ENCODE results near the gene ADCY10. TPM values are rescaled to one million over a fixed set of nuclear protein-coding genes. Genes with fewer than 3 reads are reported as not detected.
"Not testable (repeated sequence)": the region's sequence is repeated elsewhere in the genome, so short reads cannot be mapped to it uniquely, and the experiment has no call there.

The ADCY10 gene
- total and polyA plus RNA-seq, 7 experiments from 2014 or later: 0.19 to 1.3 (median 0.43) TPM; not detected in 2

- intact Hi-C loops (cut with micrococcal nuclease); H3K36me3 ChIP-seq (ENCODE audit: control insufficient read depth in 2 of 3, insufficient read depth in 3 of 3, low read length in 3 of 3); ATAC-seq; H3K27me3 Mint-ChIP-seq; H3K27ac ChIP-seq (ENCODE audit: low read depth, low read length); H3K27ac Mint-ChIP-seq; H3K4me3 ChIP-seq (ENCODE audit: low read length); H3K4me3 Mint-ChIP-seq; H3K4me1 ChIP-seq (ENCODE audit: control insufficient read depth in 2 of 2, insufficient read depth in 2 of 2, low read length in 2 of 2); H3K36me3 Mint-ChIP-seq; DNase-seq; POLR2A ChIA-PET; H3K27me3 ChIP-seq (ENCODE audit: control insufficient read depth in 2 of 2, insufficient read depth in 2 of 2, low read length in 2 of 2); H3K4me1 Mint-ChIP-seq; CTCF ChIA-PET; H3K9me3 ChIP-seq (ENCODE audit: control insufficient read depth in 2 of 3, low read length in 3 of 3); H3K9me3 Mint-ChIP-seq: not testable (repeated sequence)
Observed at GRCh38 chr1:167869157-167870001, 44.6 kb downstream of the ADCY10 start.

DNA sequence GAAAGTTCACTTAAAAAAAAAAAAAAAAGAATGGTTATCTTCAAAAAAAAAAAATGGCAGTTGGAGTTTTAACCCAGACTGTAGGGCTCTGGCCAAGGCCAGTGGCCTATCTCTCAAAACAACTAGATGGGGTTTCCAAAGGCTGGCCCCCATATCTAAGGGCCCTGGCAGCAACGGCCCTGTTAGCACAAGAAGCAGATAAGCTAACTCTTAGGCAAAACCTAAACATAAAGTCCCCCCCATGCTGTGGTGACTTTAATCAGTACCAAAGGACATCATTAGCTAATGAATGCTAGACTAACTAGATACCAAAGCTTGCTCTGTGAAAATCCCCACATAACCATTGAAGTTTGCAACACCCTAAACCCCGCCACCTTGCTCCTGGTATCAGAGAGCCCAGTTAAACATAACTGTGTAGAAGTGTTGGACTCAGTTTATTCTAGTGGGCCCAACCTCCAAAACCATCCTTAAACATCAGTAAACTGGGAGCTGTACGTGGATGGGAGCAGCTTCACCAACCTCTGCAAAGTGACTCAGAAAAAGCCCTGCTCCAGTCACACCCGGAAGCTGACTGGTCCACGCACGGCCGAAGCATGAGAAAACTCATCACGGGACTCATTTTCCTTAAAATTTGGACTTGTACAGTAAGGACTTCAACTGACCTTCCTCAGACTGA lies 47.1 kb downstream of the ADCY10 start:
- ATAC-seq; H3K4me3 ChIP-seq (ENCODE audit: low read length); H3K36me3 Mint-ChIP-seq; DNase-seq; H3K27ac Mint-ChIP-seq; POLR2A ChIA-PET; H3K9me3 ChIP-seq (ENCODE audit: control insufficient read depth in 2 of 3, low read length in 3 of 3); H3K4me1 Mint-ChIP-seq; H3K4me1 ChIP-seq (ENCODE audit: control insufficient read depth in 2 of 2, insufficient read depth in 2 of 2, low read length in 2 of 2); H3K27ac ChIP-seq (ENCODE audit: low read depth, low read length); H3K36me3 ChIP-seq (ENCODE audit: control insufficient read depth in 2 of 3, insufficient read depth in 3 of 3, low read length in 3 of 3); H3K9me3 Mint-ChIP-seq; H3K27me3 ChIP-seq (ENCODE audit: control insufficient read depth in 2 of 2, insufficient read depth in 2 of 2, low read length in 2 of 2); H3K4me3 Mint-ChIP-seq; intact Hi-C loops (cut with micrococcal nuclease); H3K27me3 Mint-ChIP-seq: not testable (repeated sequence)
- CTCF ChIA-PET: interaction anchor here (1.1 kb wide), 1 partner anchor 9 kb away, joined by 3 read pairs; no protein-coding TSS in a partner anchor

DNA sequence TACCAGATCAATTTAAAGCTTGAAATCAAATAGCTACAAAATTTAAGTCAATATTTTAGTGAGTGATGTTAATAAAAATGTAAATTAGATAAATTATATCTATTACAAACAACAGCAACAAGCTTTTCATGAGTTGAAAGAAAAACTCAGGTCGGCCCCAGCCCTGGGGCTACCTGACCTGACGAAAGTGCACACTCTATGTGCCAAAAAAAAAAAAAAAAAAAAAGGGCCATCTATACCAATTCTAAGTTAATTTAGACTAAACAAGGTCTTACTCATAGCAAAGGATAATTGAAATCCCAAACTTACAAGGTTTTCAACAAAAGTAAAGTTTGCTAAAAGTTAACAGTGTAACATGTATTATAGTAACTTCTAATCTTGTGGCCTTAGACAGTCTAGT lies 47.6 kb downstream of the ADCY10 start:
- ATAC-seq; H3K27me3 Mint-ChIP-seq; H3K27ac Mint-ChIP-seq; H3K9me3 Mint-ChIP-seq; H3K4me3 ChIP-seq (ENCODE audit: low read length); H3K27ac ChIP-seq (ENCODE audit: low read depth, low read length); H3K4me1 Mint-ChIP-seq; H3K4me3 Mint-ChIP-seq; POLR2A ChIA-PET; H3K4me1 ChIP-seq (ENCODE audit: control insufficient read depth in 2 of 2, insufficient read depth in 2 of 2, low read length in 2 of 2); H3K27me3 ChIP-seq (ENCODE audit: control insufficient read depth in 2 of 2, insufficient read depth in 2 of 2, low read length in 2 of 2); H3K36me3 ChIP-seq (ENCODE audit: control insufficient read depth in 2 of 3, insufficient read depth in 3 of 3, low read length in 3 of 3); H3K9me3 ChIP-seq (ENCODE audit: control insufficient read depth in 2 of 3, low read length in 3 of 3); DNase-seq; intact Hi-C loops (cut with micrococcal nuclease); H3K36me3 Mint-ChIP-seq: not testable (repeated sequence)
- CTCF ChIA-PET: interaction anchor here (0.6 kb wide), 1 partner anchor 29 kb away, joined by 5 read pairs; no protein-coding TSS in a partner anchor

- H3K4me1 Mint-ChIP-seq; H3K4me3 Mint-ChIP-seq; H3K4me3 ChIP-seq (ENCODE audit: low read length); POLR2A ChIA-PET; H3K36me3 Mint-ChIP-seq; H3K27ac Mint-ChIP-seq; H3K9me3 Mint-ChIP-seq; ATAC-seq; H3K36me3 ChIP-seq (ENCODE audit: control insufficient read depth in 2 of 3, insufficient read depth in 3 of 3, low read length in 3 of 3); H3K9me3 ChIP-seq (ENCODE audit: control insufficient read depth in 2 of 3, low read length in 3 of 3); H3K27me3 ChIP-seq (ENCODE audit: control insufficient read depth in 2 of 2, insufficient read depth in 2 of 2, low read length in 2 of 2); H3K27ac ChIP-seq (ENCODE audit: low read depth, low read length); H3K4me1 ChIP-seq (ENCODE audit: control insufficient read depth in 2 of 2, insufficient read depth in 2 of 2, low read length in 2 of 2); DNase-seq; intact Hi-C loops (cut with micrococcal nuclease); H3K27me3 Mint-ChIP-seq: not testable (repeated sequence)
- CTCF ChIA-PET: interaction anchor here (0.6 kb wide), 1 partner anchor 29 kb away, joined by 5 read pairs; no protein-coding TSS in a partner anchor
Observed at GRCh38 chr1:167865804-167866308, 48.1 kb downstream of the ADCY10 start.

DNA sequence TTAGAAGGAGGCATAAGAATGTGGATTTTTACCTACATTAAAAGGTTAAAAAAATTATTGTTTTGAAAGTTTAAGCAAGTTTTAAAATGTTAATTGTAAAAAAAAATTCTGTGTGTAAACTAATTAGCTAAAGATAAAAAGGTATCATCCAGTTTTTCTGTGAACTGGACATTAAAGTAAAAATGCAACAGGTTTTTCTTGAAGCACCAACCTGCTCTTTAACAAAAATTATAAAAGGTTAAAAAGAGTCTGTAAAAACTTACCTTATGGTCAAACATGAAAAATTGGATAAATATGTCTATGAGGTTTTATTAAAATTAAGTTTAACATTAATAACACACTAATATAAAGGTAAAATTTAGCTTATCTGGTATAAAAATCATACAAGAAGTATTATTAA lies 48.7 kb downstream of the ADCY10 start:
- POLR2A ChIA-PET; H3K36me3 ChIP-seq (ENCODE audit: control insufficient read depth in 2 of 3, insufficient read depth in 3 of 3, low read length in 3 of 3); H3K27me3 ChIP-seq (ENCODE audit: control insufficient read depth in 2 of 2, insufficient read depth in 2 of 2, low read length in 2 of 2); CTCF ChIA-PET; H3K27ac Mint-ChIP-seq; H3K36me3 Mint-ChIP-seq; H3K4me1 Mint-ChIP-seq; H3K9me3 ChIP-seq (ENCODE audit: control insufficient read depth in 2 of 3, low read length in 3 of 3); intact Hi-C loops (cut with micrococcal nuclease); H3K4me1 ChIP-seq (ENCODE audit: control insufficient read depth in 2 of 2, insufficient read depth in 2 of 2, low read length in 2 of 2); H3K27me3 Mint-ChIP-seq; H3K9me3 Mint-ChIP-seq; H3K27ac ChIP-seq (ENCODE audit: low read depth, low read length); DNase-seq; H3K4me3 ChIP-seq (ENCODE audit: low read length); H3K4me3 Mint-ChIP-seq; ATAC-seq: not testable (repeated sequence)

GRCh38 chr1:167864392-167865032 lies 49.4 kb downstream of the ADCY10 start:
- H3K27me3 Mint-ChIP-seq: peaks cover 0 to 2% (median 0%) of the 10 kb centered on the region in 5 donors
- POLR2A ChIA-PET: no interaction called here
- CTCF ChIA-PET: no interaction called here
- ATAC-seq (no peak), DNase-seq (no peak)
- intact Hi-C loops (cut with micrococcal nuclease): no loop called here
- Histone ChIP-seq H3K9me3 (ENCODE audit: control insufficient read depth in 2 of 3, low read length in 3 of 3) (no peaks in the 10 kb centered on the region), H3K27ac (ENCODE audit: low read depth, low read length) (no peak overlapping the region), H3K4me1 (ENCODE audit: control insufficient read depth in 2 of 2, insufficient read depth in 2 of 2, low read length in 2 of 2) (no peaks in the 10 kb centered on the region), H3K4me3 (ENCODE audit: low read length) (no peak overlapping the region), H3K27me3 (ENCODE audit: control insufficient read depth in 2 of 2, insufficient read depth in 2 of 2, low read length in 2 of 2) (no peaks in the 10 kb centered on the region), H3K36me3 (ENCODE audit: control insufficient read depth in 2 of 3, insufficient read depth in 3 of 3, low read length in 3 of 3) (no peaks in the 10 kb centered on the region)
- H3K36me3 Mint-ChIP-seq: no peaks in the 10 kb centered on the region
- H3K9me3 Mint-ChIP-seq: no peaks in the 10 kb centered on the region
- no peak overlapping the region for H3K4me3 Mint-ChIP-seq
- no peak overlapping the region for H3K27ac Mint-ChIP-seq
- H3K4me1 Mint-ChIP-seq: no peaks in the 10 kb centered on the region
